ENCODE data around the gene MFGE8. TPM values are rescaled to one million over a fixed set of nuclear protein-coding genes. Genes with fewer than 3 reads are reported as not detected.

The MFGE8 gene
- polyA plus RNA-seq, 1 of the 3 experiments (the other 2 are of a cell fraction) = 247 TPM

- ChIA-PET CTCF (no interaction called here), POLR2A (no interaction called here)
- Histone ChIP-seq H3K79me2 (ENCODE audit: insufficient read depth) (no peaks in the 10 kb centered on the region), H4K20me1 (ENCODE audit: insufficient read depth) (no peaks in the 10 kb centered on the region), H3K27ac (ENCODE audit: low read depth in 2 of 2, low read length in 1 of 2) (no peak overlapping the region), H2AFZ (ENCODE audit: low read depth) (no peak overlapping the region), H3K9ac (no peak overlapping the region), H3F3A (replicated peaks; ENCODE audit: insufficient read depth) (no peaks in the 10 kb centered on the region), H3K4me1 (ENCODE audit: control insufficient read depth in 1 of 2, insufficient read depth in 2 of 2, low read depth in 1 of 2, low read length in 1 of 2) (no peaks in the 10 kb centered on the region), H3K36me3 (replicated peaks in 1 of 2; ENCODE audit: control insufficient read depth in 1 of 2, insufficient read depth in 2 of 2, low read length in 1 of 2) (no peaks in the 10 kb centered on the region), H3K4me2 (no peak overlapping the region), H3K27me3 (ENCODE audit: insufficient read depth) (peaks cover 8% of the 10 kb centered on the region; the same call in 1 of the 2 replicates), H3K9me3 (no peaks in the 10 kb centered on the region), H3K4me3 (ENCODE audit: low read depth in 2 of 2, low read length in 1 of 2) (no peak overlapping the region), H3K9me2 (no peaks in the 10 kb centered on the region)
- 50% methylated on average over 1 of the region's 1 CpG for WGBS (ENCODE audit: low lambda C conversion rate)
- TF ChIP-seq REST (IDR thresholded peaks at IDR 0.05; ENCODE audit: low read depth, low read length) (no peak), EP300 (IDR thresholded peaks at IDR 0.05; ENCODE audit: borderline replicate concordance in 1 of 2, low read depth in 1 of 2, low read length in 1 of 2) (no peak), PBX3 (IDR thresholded peaks at IDR 0.05) (no peak), TAF1 (IDR thresholded peaks at IDR 0.05; ENCODE audit: borderline replicate concordance, low read depth, low read length) (no peak), MXI1 (IDR thresholded peaks at IDR 0.05; ENCODE audit: low read depth, low read length) (no peak), YY1 (IDR thresholded peaks at IDR 0.05; ENCODE audit: low read depth) (no peak), POLR2AphosphoS5 (IDR thresholded peaks at IDR 0.05; ENCODE audit: low read depth, low read length) (no peak)
- DNase-seq = no peak
These were observed 43.7 kb upstream of the MFGE8 start for GRCh38 chr15:88956906-88957305.

- CTCF ChIA-PET = no interaction called here
- TF ChIP-seq RAD21 (IDR thresholded peaks at IDR 0.05; ENCODE audit: low read length) = no peak
- no peak for TF ChIP-seq USF1 (IDR thresholded peaks at IDR 0.05; ENCODE audit: borderline replicate concordance, low read depth)
- TF ChIP-seq SMC3 (IDR thresholded peaks at IDR 0.05; ENCODE audit: low read depth, low read length) = no peak
- TF ChIP-seq JUND (IDR thresholded peaks at IDR 0.05) = no peak
- no peak for TF ChIP-seq PBX3 (IDR thresholded peaks at IDR 0.05)
- TF ChIP-seq RFX5 (IDR thresholded peaks at IDR 0.05; ENCODE audit: low read length) = no peak
- TF ChIP-seq POLR2AphosphoS5 (IDR thresholded peaks at IDR 0.05; ENCODE audit: low read depth, low read length) = no peak
- no peak for TF ChIP-seq TEAD4 (IDR thresholded peaks at IDR 0.05; ENCODE audit: borderline replicate concordance, insufficient read depth)
- TF ChIP-seq IRF3 (IDR thresholded peaks at IDR 0.05; ENCODE audit: low read depth, low read length) = no peak
- TF ChIP-seq REST (IDR thresholded peaks at IDR 0.05; ENCODE audit: low read depth, low read length) = no peak
These were observed 43.1 kb upstream of the MFGE8 start for GRCh38 chr15:88956263-88956662.

More at GRCh38 chr15:88956263-88956662, 43.1 kb upstream of the MFGE8 start:
- Histone ChIP-seq H3K4me1 (ENCODE audit: control insufficient read depth in 1 of 2, insufficient read depth in 2 of 2, low read depth in 1 of 2, low read length in 1 of 2) (no peaks in the 10 kb centered on the region), H3K4me3 (ENCODE audit: low read depth in 2 of 2, low read length in 1 of 2) (no peak overlapping the region), H4K20me1 (ENCODE audit: insufficient read depth) (no peaks in the 10 kb centered on the region), H3F3A (replicated peaks; ENCODE audit: insufficient read depth) (no peaks in the 10 kb centered on the region), H3K36me3 (replicated peaks in 1 of 2; ENCODE audit: control insufficient read depth in 1 of 2, insufficient read depth in 2 of 2, low read length in 1 of 2) (no peaks in the 10 kb centered on the region), H3K27me3 (ENCODE audit: insufficient read depth) (peaks cover 8% of the 10 kb centered on the region; the same call in 1 of the 2 replicates), H3K9ac (no peak overlapping the region), H3K9me2 (no peaks in the 10 kb centered on the region), H3K79me2 (ENCODE audit: insufficient read depth) (no peaks in the 10 kb centered on the region), H3K4me2 (no peak overlapping the region), H3K9me3 (no peaks in the 10 kb centered on the region), H3K27ac (ENCODE audit: low read depth in 2 of 2, low read length in 1 of 2) (no peak overlapping the region), H2AFZ (ENCODE audit: low read depth) (no peak overlapping the region)
- POLR2A ChIA-PET = no interaction called here
- no peak for DNase-seq
- WGBS (ENCODE audit: low lambda C conversion rate) = 43% methylated on average over 7 of the region's 7 CpGs

All from SK-N-SH (cell line).